ENCODE results near the gene FXYD6. TPM values are rescaled to one million over a fixed set of nuclear protein-coding genes. Genes with fewer than 3 reads are reported as not detected.
"Not testable (repeated sequence)": the region's sequence is repeated elsewhere in the genome, so short reads cannot be mapped to it uniquely, and the experiment has no call there.

The FXYD6 gene
- total RNA-seq, 1 donor from 2014 or later, result 0.20 TPM

DNA sequence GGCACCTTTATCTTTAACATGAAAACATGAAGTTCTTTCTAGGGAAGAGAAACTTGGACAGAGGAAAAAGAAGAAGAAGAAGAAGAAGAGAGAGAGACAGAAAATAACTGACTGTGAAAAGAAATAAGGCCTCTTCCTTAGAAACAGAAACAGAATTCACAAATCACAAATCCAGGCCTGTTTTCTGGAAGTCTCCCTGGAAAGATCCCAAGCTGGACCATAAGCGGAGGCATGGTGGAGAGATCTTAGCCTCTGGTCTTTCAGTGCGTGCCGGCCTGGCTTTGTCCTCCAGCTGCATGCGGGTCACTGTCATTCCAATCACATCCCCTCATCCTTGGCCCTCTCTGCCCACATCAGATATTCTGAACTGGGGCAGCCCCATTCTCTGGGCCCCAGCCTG is 6.9 kb downstream of the FXYD6 start:
- no peak for DNase-seq (ENCODE audit: low read depth)

DNA sequence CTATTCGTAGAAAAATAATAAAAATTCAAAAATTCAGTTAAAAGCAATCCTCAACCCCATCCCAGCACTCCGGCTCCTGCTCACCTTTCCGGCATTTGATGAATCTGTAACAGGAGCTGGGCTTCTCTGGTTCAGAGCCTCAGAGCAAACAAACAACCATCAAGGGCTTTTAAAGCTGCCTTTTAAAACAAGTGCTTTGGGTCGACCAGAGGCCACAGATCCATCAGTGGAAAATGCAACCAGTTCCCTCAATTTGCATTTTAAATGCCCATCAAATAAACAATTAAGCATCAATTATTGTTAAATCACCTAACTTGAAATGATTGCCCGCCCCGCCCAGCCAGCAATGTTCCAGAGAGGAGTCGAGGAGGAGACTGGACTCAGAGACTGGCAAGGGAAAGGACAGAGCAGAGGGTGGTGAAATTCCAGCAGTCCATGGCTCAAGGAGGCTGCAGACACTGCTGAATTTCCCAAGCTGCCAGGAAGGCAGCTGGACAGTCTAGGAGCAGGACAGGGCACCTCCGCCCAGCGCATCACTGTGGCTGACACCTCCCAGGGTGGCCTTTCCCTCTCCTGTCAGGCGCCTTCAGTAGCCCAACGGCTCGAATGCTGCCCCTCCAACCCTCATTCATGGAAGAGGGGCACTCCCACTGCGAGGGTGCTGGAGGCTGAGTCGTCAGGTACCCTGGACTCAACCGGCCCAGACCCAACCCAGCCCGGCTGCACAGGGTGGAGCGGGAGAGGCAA is 7.5 kb downstream of the FXYD6 start:
- no peak for DNase-seq (ENCODE audit: low read depth)

DNA sequence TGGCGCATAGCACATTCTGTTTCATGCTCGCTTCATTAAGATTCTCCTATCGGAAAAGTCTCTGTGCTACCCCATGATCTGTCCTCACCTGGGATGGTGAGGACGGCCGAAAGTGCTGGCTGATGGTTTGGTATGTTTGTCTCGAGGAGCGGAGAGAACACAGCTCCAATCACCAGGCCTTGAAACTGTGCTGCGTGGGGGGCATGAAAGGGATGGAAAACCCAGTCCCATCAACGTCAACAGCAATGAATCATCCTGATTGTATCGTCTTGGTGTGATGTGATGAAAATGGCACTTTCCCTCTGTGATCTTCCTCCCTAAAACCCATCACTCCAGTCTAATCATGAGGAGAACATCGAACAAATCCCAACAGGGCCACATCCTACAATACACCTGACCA is 8.4 kb downstream of the FXYD6 start:
- no peak for DNase-seq (ENCODE audit: low read depth)

DNA sequence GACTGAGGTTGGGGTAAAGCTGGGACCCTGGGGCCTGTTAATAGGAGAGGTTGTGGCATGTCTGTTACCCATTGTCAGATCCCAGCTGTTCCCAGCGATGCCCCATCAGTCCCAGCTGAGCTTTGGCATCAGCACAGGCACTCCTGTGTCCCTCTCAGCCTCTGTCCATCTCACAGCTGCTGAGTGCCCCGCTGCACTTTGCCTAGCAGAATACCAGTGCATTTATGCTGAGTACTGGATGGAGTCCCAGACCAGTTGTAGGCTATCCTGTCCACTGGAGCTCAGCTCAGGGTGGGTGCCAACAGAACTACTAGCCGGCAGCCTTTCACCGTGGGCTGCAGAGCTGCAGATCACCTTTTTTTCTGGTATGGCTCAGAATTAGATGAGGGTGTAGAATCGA is 9.9 kb downstream of the FXYD6 start:
- no peak for DNase-seq (ENCODE audit: low read depth)

DNA sequence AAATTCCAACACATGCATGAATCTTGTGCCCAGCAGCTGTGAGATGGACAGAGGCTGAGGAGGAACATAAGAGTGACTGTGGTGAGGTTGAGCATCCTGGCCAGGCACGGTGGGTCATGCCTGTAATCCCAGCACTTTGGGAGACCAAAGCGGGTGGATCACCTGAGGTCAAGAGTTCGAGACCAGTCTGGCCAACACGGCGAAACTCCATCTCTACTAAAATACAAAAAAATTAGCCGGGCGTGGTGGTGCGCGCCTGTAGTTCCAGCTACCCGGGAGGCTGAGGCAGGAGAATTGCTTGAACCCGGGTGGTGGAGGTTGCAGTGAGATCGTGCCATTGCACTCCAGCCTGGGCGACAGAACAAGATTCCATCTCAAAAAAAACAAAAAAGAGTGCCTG is 10.9 kb downstream of the FXYD6 start:
- DNase-seq (ENCODE audit: low read depth), result not testable (repeated sequence)

DNA sequence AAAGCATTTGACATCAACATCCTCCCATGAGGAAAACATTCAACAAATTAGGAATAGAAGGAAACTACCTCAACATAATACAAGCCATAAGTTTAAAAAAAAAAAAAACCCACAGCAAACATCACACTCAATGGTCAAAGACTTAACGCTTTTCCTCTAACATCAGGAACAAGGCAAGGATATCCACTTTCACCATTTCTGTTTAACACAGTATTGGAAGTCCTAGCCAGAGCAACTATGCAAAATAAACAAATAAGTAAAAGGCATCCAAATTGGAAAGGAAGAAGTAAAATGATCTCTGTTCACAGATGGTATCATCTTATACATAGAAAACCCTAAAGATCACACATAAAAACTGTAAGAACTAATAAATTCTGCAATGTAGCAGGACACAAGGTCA is 13.1 kb downstream of the FXYD6 start:
- DNase-seq (ENCODE audit: low read depth), result no peak

DNA sequence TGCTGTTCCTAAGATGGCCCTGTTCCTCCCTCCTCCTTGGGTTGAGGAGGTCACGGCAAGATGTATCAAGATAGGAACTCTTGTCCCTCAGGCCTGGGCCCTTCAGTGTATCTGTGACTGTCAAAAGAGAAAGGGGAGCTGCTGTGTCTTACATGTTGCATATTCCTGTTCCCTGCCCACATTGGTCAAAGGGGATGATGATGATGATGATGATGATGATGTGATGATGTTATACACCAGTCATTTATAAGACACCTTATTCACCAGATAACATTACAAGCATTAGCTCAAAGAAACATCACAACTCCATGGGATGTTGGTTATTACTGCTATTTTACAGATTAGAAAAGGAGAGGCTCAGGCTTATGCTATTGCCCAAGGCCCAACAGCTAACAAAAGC is 13.7 kb downstream of the FXYD6 start:
- DNase-seq (ENCODE audit: low read depth), result no peak

DNA sequence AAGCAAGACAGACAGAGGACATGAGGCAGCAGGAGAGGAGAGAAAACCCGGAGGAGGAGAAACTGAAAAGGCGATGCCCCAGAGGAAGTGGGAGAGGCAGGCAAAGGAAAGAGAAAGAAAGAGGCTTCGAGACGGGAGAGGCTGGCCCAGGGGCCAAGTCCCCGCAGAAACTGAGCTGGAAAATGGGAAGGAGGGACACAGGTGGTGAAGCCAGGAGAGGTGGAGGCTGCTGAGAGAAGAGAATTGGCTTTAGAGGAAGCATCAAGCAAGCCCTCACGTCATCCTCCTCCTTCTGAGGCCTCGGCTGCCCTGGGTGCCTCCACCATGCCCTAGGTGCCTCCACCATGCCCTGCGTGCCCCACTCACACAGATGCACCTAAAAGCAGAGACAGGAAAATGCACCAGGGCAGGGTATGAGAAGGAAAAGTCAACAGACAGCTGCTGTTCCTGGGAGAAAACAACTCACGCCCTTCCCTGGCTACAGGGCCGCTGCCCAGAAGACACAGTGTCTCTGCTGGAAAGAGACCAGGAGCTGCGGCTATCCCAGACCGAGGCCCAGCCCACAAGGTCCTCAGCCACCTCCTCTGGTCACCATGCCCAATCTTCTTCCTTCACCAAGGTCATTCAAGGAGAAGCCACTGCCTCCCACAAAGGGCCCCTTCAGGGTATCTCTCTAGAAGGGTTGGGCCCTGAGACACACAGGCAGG is 14.3 kb downstream of the FXYD6 start:
- no peak for DNase-seq (ENCODE audit: low read depth)

DNA sequence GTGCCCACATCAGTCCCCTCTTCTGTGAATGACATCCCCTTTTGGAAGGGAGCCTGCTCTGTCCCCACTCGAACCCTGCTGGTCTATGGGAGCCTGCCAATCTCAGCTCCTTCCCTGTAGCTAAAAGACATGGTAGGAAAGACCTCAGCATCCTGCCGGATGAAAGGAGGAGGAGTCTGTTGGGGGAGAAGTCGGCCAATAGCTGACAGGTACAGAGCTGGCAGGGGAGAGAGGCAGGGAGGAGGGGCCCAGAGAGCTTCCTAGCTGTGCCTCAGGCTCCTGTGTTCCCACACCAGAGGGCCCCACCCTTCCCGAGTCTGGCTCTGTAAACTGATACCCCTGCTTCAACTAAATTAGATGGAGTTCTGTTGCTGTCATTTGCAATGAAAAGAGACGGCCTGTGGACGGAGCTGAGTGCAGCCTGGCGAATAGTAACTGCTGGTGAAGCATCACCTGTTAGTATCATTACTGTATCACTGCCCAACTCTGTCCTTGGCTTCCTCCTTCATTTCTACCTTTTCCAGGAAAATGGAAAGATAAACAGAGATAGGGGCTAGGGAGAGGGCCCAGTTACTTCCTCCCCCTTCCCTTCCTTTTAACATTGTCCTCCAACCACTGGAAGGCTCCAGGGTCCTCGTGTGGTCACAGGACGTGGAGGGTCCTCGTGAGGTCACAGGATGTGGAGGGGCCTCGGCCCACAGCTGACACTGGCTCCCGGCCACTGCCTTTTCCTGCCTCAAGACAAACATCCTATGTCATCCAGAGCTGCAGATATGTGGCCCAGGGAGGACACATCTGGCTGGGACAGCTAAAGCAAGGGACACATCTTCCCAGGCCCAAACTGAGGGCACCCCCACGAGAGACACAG is 15.1 kb downstream of the FXYD6 start:
- DNase-seq (ENCODE audit: low read depth), result no peak

DNA sequence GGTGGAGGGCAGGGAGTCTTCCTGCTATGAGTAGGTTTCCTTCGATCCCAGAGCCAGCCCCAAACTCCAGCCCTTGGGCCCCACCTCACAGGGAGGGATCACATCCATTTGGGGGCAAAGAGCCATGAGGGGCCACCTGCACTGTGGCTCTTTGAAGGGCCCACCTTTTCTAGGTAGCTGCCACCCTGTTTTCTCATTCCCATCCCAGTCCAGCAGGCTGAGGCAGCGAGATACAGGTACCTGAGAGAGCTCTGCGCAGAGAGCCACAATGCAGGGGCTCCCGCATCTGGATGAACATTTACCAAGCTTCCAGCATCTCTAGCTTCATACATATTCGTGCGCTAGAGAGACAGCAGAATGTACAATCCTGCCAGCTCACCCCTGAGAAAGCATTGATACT is 16.3 kb downstream of the FXYD6 start:
- DNase-seq (ENCODE audit: low read depth), result no peak

DNA sequence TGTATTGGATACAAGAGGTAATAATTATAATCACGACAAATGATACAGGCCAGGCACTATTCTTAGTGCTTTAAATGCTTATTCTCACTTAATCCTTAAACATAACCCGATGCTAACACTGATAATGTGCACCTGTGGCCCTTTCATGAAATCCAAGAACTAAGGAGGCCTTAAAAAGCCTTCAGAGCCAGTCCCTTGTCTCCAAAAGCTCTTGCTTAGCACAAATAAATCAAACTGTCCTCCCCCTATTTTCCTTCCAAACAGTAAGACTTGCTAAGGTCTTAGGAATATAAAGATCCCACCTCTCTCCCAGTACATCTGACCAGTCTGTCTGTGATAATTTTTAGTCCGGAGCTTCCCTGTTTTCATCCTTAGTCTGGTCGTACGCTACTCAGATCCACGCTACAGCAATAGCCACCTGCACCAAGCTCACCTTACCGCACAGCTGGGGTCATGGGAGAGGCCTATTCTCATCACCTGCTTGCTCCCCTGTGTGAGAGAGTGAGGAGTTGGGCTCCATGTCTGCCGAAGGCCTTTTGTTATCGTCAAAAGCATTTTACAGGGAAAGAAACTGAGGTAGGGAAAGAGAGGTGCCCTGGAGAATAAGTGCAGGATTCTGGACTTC is 16.9 kb downstream of the FXYD6 start:
- DNase-seq (ENCODE audit: low read depth), result no peak

DNA sequence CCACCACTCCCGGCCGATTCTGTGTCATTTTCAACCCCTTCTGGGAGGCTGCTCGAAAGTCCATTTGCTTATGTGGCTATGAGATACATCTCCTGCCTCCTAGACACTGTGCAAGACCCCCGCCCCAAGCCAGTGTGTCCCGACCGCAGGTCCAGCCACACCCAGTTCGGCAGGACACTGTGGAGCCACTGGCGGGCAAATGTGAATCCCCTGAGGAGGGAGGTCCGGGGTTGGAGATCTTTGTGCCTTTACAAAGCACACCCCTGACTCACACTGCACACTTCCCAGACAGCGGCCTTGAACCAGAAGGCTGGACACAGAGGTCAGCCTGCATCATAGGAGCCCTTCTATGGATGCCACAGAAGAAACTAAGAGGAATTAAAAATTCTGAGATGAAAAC is 17.4 kb downstream of the FXYD6 start:
- no peak for DNase-seq (ENCODE audit: low read depth)

DNA sequence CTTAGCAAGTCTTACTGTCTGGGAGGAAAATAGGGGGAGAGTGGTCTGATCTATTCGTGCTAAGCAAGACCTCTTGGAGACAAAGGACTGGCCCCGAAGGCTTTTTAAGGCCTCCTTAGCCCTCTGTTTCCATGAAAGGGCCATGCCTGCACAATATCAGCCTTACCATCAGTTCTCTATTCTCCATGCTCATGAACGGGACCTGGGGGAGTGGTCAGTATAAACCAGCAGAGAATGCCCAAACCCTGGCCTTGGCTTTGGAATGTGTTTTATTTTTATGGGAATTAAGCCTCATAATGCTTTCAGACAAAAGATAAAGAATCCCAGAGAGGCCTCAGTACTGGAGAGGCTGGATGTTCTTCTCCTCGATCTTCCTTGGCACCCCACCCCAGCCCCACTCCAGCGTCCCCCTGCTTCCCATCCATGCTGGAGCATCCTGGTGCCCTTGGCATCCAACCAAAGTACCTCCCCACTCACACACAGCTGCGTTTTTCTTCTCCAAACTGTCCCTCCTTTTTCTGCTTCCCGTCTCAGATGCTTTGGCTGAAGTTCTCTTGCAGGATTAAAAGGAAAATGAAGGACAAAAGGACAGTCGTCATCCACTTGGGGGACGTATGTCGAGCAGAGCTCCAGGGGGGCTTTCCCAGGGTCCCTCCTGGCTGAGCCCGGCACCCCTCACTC is 18.6 kb downstream of the FXYD6 start:
- no peak for DNase-seq (ENCODE audit: low read depth)

DNA sequence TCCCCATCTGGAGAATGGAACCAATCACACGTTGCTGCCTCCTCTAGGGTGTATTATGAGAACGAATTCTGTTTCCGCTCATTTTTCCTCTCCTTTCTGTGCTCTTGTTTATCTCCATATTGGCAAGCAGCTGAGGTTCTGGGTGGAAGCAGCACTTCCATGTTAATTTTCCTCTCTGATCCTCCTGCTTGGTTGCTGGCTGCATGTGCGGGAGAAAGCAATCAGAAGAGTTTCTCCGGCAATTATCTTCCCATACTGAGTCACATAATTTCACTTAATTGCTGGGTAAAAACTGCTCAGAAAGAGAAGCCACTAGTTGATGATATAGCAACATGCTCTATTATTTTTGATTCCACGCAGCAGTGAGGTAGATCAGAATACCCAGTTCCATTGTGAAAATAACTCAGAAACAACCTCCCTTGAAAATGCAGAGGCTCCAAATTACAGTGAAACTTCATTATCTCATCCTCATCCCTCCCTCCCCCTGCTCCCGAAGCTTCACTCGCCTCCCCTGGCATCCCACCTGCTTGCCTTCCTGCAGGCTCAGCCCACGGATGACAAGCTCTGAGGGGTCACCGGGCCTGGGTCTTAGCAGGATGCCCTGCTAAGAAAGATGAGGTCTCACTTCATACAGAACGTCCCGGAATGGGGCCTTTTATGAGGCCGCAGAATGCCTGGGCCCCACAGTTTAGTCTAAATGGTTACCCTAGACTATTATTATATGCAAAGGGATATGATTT is 20.4 kb downstream of the FXYD6 start:
- no peak for DNase-seq (ENCODE audit: low read depth)

DNA sequence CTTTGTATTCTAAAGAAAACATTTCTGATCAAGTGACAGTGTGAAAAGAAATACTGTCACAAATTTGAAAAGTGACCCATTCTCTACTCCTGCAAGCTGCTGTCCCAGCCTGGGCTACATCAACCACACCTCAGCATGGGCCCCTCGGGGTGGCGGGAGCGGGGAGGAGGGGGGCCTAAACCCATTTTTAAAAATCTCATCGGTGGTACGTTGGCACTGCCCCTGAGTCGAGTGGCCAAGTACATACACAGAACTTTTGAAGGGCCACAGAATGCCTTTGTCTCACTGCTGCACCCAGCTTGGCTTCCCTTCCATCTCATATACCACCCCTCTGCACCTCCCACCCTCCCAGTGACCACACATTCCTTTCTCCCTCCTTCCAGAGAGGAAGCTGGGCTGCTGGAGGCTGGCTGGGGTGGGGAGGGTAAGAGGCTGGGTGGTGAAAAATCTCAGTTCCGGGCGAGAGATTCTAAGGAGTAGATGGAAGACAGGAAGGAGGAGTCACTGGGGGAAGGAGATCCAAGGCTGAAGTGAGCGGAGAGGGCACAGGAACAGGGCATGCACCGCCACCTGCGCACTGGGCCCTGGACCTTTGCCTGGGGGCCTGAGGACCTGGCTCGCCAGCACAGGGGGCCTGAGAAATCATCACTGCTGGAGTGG is 21.1 kb downstream of the FXYD6 start:
- no peak for DNase-seq (ENCODE audit: low read depth)

DNA sequence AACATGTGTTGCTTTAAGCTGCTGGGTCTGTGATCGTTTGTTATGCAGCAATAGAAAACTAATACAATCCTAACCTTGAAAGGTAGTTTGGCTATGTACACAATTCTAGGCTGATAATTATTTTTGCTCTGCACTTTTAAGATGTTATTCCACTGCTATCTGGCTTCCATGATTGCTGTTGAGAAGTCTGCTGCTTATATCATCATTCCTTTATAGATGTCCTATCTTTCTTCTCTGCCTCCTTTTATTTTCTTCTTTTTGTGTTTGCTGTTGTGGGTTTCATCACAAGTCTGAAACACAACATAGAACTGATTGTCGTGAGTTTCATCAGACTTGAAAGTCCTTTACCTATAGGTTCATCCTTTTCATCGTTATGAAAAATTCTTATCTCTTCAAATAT is 24.1 kb downstream of the FXYD6 start:
- DNase-seq (ENCODE audit: low read depth), result no peak

DNA sequence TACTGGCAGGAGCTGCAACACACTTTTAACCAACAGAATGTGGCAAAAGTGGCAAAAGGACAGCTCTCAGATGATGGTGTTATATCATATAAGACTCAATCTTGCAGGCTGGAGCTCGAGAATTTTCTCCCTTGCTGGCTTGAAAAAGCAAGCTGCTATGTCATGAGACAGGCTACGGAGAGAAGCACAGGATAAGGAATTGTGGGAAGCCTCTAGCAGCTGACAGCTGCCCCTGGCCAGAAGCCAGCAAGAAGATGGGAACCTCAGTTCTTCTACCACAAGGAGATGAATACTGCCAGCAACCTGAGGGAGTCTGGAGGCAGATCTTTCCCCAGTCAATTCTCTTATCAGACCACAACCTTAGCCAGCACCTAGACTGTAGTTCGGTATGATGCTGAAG is 24.6 kb downstream of the FXYD6 start:
- DNase-seq (ENCODE audit: low read depth), result no peak

DNA sequence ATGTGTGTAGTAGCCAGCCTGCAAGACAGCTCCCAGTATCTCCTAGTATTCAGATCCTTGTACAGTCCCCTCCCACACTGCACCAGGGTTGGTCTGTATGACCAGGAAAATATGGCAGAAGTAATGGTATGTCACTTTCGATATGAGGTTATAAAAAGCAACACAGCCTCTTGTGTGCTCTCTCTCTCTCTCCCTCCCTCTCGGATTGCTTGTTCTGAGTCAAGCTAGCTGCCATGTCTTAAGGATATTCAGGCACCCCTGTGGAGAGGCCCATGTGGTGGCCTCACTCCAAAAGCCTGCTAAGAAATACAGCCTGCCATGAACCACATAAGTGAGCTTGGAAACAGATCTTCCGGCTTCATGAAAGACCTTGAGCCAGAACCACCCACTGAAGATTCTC is 25.4 kb downstream of the FXYD6 start:
- DNase-seq (ENCODE audit: low read depth), result no peak

DNA sequence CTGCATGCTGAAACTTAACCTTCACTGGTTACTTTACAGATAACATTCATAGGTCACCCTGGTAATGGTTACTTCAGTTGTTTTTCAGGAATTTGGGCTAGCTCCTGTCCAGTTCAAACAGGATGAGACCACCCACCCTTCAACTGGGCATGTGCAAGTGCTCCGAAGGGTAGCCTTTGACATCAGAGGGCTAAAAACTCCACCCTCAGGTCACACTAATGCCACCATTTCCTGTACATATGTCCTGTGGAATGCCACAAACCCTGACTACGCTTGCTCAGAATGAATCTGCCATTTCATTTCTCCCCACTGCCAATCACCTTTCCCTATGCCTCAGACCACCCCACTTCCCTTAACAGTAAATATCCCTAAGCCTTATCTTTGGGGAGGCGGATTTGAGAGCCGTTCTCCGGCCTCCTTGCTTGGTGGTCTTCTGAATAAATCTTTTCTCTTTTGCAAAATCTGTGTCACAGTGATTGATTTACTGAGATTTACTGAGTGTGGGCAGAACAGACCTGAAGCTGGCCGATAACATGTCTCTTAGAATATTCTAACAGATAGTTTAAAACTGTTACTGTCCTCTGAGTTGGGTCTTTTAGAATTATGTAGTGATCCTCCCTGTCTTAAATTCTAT is 26.6 kb downstream of the FXYD6 start:
- DNase-seq (ENCODE audit: low read depth), result no peak

Data from renal cortical epithelial cell (primary cell).